SH-SY5Y (cell line): Measurements from ENCODE around the gene XPC.

Experiments used
- GATA2 ChIP-seq: IDR thresholded peaks from 2 replicates; pipeline ENCODE4 v1.6.1; 2011; ENCODE audit warnings: mild to moderate bottlenecking, low read depth, low read length
- GATA3 ChIP-seq: IDR thresholded peaks from 2 replicates; pipeline ENCODE4 v1.6.1; 2011; ENCODE audit warnings: low read depth, mild to moderate bottlenecking, low read length, moderate library complexity

DNA sequence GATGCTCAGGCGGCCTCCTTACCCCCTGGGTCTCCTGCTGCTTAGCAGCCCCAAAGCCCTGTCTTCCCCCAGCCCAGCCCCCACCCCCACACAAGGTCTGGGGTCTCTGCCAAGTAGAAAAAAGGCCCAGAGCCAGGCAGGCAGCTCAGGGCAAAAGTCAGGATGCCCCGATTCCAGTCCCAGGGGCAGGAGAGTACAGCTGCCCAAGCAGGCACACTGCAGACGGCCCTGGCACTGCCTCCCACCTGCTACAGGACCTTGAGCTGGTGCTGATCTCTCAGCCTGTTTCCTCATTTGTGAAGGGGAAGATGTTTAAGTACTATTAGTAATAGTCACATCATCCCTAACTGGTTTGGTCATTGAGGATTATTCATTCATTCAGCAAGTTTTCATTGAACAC lies 41.0 kb downstream of the XPC start:
- TF ChIP-seq GATA3: no peak
- no peak for TF ChIP-seq GATA2
